Glutamatergic neuron (in vitro differentiated cells): ENCODE results near the gene C16orf78. TPM values are rescaled to one million over a fixed set of nuclear protein-coding genes. Genes with fewer than 3 reads are reported as not detected.
A peak's percentile ranks its signal among the peaks of the same experiment; 100 is the strongest.
"Not testable (repeated sequence)": the region's sequence is repeated elsewhere in the genome, so short reads cannot be mapped to it uniquely, and the experiment has no call there.

Source experiments
- DNase-seq: peaks from one replicate; pipeline ENCODE4 v3.0.0; 2022
- H3K27ac Mint-ChIP-seq: one replicate; pipeline ENCODE4 v1.8.0; 2020; ENCODE audit warnings: mild to moderate bottlenecking, mixed read lengths, inconsistent platforms; ENCODE audit not compliant: unreplicated experiment
- H3K27me3 Mint-ChIP-seq: one replicate; pipeline ENCODE4 v1.8.0; 2020; ENCODE audit warnings: mild to moderate bottlenecking, moderate library complexity, mixed read lengths, inconsistent platforms; ENCODE audit not compliant: unreplicated experiment
- H3K36me3 Mint-ChIP-seq: one replicate; pipeline ENCODE4 v1.8.0; 2020; ENCODE audit warnings: mild to moderate bottlenecking, mixed read lengths, inconsistent platforms; ENCODE audit not compliant: unreplicated experiment
- H3K4me1 Mint-ChIP-seq: one replicate; pipeline ENCODE4 v1.8.0; 2020; ENCODE audit warnings: mild to moderate bottlenecking, low read depth, mixed read lengths, inconsistent platforms; ENCODE audit not compliant: unreplicated experiment
- H3K4me3 Mint-ChIP-seq: one replicate; pipeline ENCODE4 v1.8.0; 2020; ENCODE audit warnings: mild to moderate bottlenecking, mixed read lengths, inconsistent platforms; ENCODE audit not compliant: unreplicated experiment
- H3K9me3 Mint-ChIP-seq: one replicate; pipeline ENCODE4 v1.8.0; 2020; ENCODE audit warnings: mild to moderate bottlenecking, moderate library complexity, mixed read lengths, inconsistent platforms; ENCODE audit not compliant: unreplicated experiment
- total RNA-seq: library from RNA; stranded (reverse); fragmentation: NEBNext Ultra II Directional; extraction: Animal tissue kit (Norgen Biotek cat#: 25700); gene quantifications from one replicate; pipeline ENCODE4 v1.2.1, GENCODE V29; 2021; ENCODE audit not compliant: unreplicated experiment
- TF ChIP-seq, protein P1 (sequence below): fragments of 200-600 bp; sonication (generic); IDR thresholded peaks from one replicate; pipeline ENCODE4 v1.5.0; 2021; ENCODE audit not compliant: partially characterized antibody, unreplicated experiment

The C16orf78 gene
- total RNA-seq, 1 donor from 2014 or later = not detected

DNA sequence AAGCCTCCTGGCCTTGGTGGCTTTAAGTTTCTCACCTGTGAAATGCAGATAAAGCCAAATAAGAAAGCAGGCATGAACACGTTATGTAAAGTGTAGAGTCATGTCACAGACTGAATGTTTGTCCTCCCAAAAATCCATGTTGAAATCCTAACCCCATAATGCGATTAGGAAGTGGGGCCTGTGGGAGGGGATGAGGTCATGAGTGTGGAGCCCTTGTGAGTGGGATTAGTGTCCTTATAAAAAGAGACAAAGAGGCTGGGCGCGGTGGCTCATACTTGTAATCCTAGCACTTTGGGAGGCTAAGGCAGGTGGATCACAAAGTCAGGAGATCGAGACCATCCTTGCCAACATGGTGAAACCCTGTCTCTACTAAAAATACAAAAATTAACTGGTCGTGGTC lies 19.5 kb upstream of the C16orf78 start:
- TF ChIP-seq, protein P1, sequence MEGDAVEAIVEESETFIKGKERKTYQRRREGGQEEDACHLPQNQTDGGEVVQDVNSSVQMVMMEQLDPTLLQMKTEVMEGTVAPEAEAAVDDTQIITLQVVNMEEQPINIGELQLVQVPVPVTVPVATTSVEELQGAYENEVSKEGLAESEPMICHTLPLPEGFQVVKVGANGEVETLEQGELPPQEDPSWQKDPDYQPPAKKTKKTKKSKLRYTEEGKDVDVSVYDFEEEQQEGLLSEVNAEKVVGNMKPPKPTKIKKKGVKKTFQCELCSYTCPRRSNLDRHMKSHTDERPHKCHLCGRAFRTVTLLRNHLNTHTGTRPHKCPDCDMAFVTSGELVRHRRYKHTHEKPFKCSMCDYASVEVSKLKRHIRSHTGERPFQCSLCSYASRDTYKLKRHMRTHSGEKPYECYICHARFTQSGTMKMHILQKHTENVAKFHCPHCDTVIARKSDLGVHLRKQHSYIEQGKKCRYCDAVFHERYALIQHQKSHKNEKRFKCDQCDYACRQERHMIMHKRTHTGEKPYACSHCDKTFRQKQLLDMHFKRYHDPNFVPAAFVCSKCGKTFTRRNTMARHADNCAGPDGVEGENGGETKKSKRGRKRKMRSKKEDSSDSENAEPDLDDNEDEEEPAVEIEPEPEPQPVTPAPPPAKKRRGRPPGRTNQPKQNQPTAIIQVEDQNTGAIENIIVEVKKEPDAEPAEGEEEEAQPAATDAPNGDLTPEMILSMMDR = no peak
- Mint-ChIP-seq H3K36me3 (no peaks in the 10 kb centered on the region), H3K4me3 (no peak overlapping the region)

DNA sequence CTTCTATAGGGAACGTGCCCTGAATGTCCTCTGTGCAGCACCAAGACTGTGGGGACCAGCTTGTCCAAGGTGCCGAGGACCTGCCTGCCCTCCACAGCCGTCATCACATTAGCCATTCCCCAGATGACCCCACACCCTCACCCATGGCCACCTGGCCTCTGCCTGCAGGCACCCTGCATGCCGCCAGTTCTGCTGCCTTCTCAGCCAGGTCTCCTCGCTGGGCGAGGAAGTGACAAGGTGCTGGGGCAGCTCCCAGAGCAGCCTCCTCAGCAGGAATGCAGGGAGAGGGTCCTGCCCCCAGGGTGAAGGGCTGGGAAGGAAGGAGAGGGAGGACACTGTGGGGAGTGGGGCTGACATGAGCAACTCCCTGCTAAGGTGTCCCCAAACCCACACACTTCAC lies 18.6 kb upstream of the C16orf78 start:
- Mint-ChIP-seq H3K27ac (no peak overlapping the region), H3K4me3 (no peak overlapping the region), H3K27me3 (peaks cover 5% of the 10 kb centered on the region), H3K36me3 (no peaks in the 10 kb centered on the region), H3K4me1 (peaks cover 16% of the 10 kb centered on the region), H3K9me3 (peaks cover 2% of the 10 kb centered on the region)
- DNase-seq = no peak
- TF ChIP-seq, protein P1 = no peak

More for the DNA sequence above, 19.5 kb upstream of the C16orf78 start:
- H3K27ac Mint-ChIP-seq = no peak overlapping the region
- H3K27me3 Mint-ChIP-seq = peaks cover 5% of the 10 kb centered on the region
- H3K4me1 Mint-ChIP-seq = peaks cover 16% of the 10 kb centered on the region
- H3K9me3 Mint-ChIP-seq = no peaks in the 10 kb centered on the region
- no peak for DNase-seq

DNA sequence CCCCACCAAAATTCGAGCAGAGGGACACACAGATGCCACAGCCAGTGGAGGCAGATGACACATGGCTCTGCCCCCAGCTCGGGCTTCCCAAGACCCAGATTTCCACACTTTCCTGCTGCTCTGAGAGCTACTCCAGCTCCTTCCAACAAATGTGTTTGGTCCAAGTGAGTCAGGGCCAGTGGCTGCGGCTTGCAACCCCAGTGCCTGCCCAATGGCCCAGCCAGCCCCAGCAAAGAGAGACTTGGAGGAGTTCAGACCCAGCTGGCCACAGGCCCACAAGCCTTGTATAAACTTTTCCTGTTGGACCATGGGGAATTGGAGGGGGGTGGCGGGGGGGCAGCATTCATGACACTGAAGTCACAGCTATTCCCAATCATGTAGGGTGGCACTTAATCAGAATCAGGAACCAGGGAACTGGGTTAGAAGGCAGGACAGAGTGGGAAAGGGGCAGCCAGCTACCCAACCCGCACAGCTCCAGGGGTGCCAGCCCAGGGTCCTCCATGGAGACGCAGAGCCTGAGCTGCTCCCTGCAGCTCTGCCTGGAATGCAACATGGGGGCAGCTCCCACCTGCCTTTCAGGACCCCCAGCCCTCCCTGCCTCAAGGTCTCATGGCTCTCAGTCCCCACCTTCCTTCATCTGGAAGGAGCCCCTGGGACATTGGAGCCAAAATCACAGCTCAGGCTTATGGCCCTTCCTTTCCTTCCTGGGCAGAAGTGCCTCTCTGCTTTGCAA lies 17.5 kb upstream of the C16orf78 start:
- Mint-ChIP-seq H3K27ac (no peak overlapping the region), H3K36me3 (no peaks in the 10 kb centered on the region), H3K4me3 (no peak overlapping the region), H3K9me3 (peaks cover 2% of the 10 kb centered on the region), H3K4me1 (peaks cover 16% of the 10 kb centered on the region), H3K27me3 (peaks cover 6% of the 10 kb centered on the region)
- DNase-seq = no peak
- TF ChIP-seq, protein P1 = no peak

DNA sequence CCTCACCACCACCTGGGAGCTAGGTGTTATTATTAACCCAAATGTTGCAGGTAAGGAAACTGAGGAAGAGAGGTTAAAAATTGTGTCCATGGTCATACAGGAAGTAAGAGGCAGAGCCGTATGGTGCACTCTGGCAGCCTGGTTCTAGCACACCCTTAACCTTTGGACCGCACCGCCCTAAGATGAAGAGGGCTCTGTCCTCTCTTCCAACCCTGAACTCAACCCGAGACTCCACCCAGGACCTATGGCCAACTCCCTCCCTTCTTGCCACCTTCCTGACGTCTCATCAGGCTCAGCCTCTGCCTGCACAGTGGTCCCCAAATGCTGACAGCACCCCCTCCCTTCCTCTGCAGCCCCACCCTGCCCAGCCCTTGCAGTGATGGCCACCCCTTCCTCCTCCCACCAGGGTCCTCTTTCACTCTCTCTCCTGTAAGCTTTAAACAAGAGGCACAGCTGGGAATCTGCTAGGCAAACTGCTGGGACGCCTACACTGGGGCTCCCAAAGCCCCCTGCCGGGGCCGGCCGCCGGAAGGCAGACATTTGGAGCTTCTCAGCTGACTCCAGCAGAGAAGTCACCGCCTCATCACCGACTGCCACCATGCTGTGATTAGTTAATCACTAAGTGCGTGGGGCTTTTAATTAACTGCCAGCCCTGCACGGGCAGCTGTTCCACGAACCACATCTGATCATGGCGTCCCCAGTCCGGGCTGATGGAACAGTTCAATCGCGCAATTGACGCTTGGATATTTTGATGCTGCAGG lies 16.7 kb upstream of the C16orf78 start:
- Mint-ChIP-seq H3K27ac (no peak overlapping the region), H3K9me3 (peaks cover 2% of the 10 kb centered on the region), H3K36me3 (no peaks in the 10 kb centered on the region), H3K4me1 (peaks cover 16% of the 10 kb centered on the region), H3K4me3 (peak overlapping the region; percentile 54), H3K27me3 (peaks cover 6% of the 10 kb centered on the region)
- DNase-seq = peak; percentile 25
- TF ChIP-seq, protein P1 = no peak

DNA sequence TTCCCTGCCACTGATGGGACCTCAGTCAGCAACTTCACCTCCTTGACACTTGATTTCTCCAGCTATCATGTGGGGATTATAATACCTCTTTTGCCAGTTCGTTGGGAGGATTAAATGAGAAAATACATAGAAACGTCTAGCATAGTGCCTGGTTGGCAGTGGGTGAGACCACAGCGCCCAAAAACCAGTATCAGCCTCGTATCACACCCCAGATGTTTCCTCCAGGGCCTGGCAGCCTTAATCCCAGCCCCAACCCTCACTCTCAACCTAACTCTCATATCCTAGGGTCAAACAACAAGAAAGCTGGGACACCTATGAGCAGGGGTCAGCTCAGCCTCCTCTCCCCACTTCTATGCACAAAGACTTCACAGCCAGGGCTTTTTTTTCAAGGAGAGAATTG lies 14.0 kb upstream of the C16orf78 start:
- Mint-ChIP-seq H3K27ac (no peak overlapping the region), H3K4me1 (peaks cover 12% of the 10 kb centered on the region), H3K36me3 (no peaks in the 10 kb centered on the region), H3K27me3 (peaks cover 5% of the 10 kb centered on the region), H3K9me3 (peaks cover 4% of the 10 kb centered on the region), H3K4me3 (no peak overlapping the region)
- no peak for DNase-seq
- TF ChIP-seq, protein P1 = no peak

DNA sequence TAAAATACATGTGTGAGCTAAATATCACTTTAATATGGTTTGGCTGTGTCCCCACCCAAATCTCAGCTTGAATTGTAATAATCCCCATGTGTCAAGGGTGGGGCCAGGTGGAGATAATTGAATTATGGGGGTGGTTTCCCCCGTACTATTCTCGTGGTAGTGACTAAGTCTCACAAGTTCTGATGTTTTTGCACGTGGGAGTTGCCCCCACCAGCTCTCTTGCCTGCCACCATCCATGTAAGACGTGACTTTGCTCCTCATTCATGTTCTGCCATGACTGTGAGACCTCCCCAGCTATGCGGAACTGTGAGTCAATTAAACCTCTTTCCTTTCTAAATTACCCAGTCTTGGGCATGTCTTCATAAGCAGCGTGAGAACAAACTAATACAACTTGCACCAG lies 11.9 kb upstream of the C16orf78 start:
- not testable (repeated sequence) for H3K9me3 Mint-ChIP-seq, H3K27me3 Mint-ChIP-seq, H3K27ac Mint-ChIP-seq, H3K36me3 Mint-ChIP-seq, H3K4me3 Mint-ChIP-seq, DNase-seq
- H3K4me1 Mint-ChIP-seq = peaks cover 15% of the 10 kb centered on the region
